KMS-11 (cell line): ENCODE measurements around the gene STAMBPL1.

Experiments
- H2AFZ ChIP-seq: fragments of 200-600 bp; sonication (generic); 2 replicates; pipeline ENCODE4 v1.6.1; 2016; ENCODE audit warnings: antibody characterized with exemption, mixed run types, low read depth
- H3K27ac ChIP-seq: fragments of 200-600 bp; sonication (generic); 2 replicates; pipeline ENCODE4 v1.6.1; 2016; ENCODE audit warnings: mild to moderate bottlenecking, mixed run types
- H3K27me3 ChIP-seq: fragments of 200-600 bp; sonication (generic); 2 replicates; pipeline ENCODE4 v1.6.1; 2017; ENCODE audit warnings: mild to moderate bottlenecking, low read depth, mixed run types, moderate library complexity; ENCODE audit not compliant: insufficient read depth
- H3K36me3 ChIP-seq: fragments of 200-600 bp; sonication (generic); 2 replicates; pipeline ENCODE4 v1.6.1; 2017; ENCODE audit warnings: mild to moderate bottlenecking, mixed run types; ENCODE audit not compliant: insufficient read depth
- H3K4me1 ChIP-seq: fragments of 200-600 bp; sonication (generic); 2 replicates; pipeline ENCODE4 v1.6.1; 2016; ENCODE audit warnings: mild to moderate bottlenecking, low read depth, mixed run types; ENCODE audit not compliant: poor library complexity, severe bottlenecking
- H3K4me2 ChIP-seq: fragments of 200-600 bp; sonication (generic); 2 replicates; pipeline ENCODE4 v1.7.0; 2016; ENCODE audit warnings: mild to moderate bottlenecking, mixed run types
- H3K4me3 ChIP-seq: fragments of 200-600 bp; sonication (generic); IDR thresholded peaks from 2 replicates; pipeline ENCODE4 v1.6.1; 2017; ENCODE audit warnings: low read depth, low read length, mixed read lengths; ENCODE audit not compliant: insufficient read depth
- H3K79me2 ChIP-seq: fragments of 200-600 bp; sonication (generic); 2 replicates; pipeline ENCODE4 v1.6.1; 2016; ENCODE audit warnings: low read depth, mixed run types; ENCODE audit not compliant: insufficient read depth
- H3K9ac ChIP-seq: fragments of 200-600 bp; sonication (generic); 2 replicates; pipeline ENCODE4 v1.6.1; 2016; ENCODE audit warnings: mild to moderate bottlenecking, mixed run types
- H4K20me1 ChIP-seq: fragments of 200-600 bp; sonication (generic); 2 replicates; pipeline ENCODE4 v1.6.1; 2016; ENCODE audit warnings: mild to moderate bottlenecking, mixed run types; ENCODE audit not compliant: insufficient read depth
- TF ChIP-seq, protein P1 (sequence below): fragments of 200-600 bp; sonication (generic); conservative IDR thresholded peaks from 2 replicates; pipeline ENCODE4 v1.6.1; 2017; ENCODE audit warnings: low read depth, mild to moderate bottlenecking, antibody characterized with exemption, low read length, moderate library complexity, mixed read lengths

STAMBPL1 gene

DNA sequence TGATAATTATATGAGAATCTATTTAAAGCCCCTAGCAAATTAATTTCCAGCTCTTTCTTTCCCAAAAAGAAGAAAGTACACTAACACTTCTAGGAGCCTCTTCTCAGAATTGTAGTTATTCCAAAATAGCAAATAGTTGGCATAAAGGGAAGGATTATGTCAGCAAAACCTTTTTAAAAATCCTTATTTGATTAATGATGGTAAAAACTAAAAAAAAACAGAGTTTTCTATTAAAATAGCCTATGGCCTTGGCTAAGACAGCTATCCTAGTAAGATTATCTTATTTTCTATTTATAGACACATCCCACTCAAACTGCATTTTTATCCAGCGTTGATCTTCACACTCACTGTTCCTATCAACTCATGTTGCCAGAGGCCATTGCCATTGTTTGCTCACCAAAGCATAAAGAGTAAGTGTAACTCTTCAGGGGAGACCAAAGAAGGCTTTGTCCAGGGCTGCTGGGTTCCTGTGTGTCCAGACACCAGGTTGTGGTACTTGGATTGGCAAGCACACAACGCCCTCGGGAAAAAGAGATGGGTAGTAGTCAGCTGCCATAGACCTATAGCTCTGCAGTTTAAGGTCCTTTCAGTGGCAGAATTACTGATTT, 41.0 kb downstream of the STAMBPL1 start:
- Histone ChIP-seq H4K20me1 (no peaks in the 10 kb centered on the region), H3K27ac (no peak overlapping the region), H3K36me3 (no peaks in the 10 kb centered on the region), H3K4me1 (no peaks in the 10 kb centered on the region), H3K4me2 (no peak overlapping the region), H2AFZ (no peak overlapping the region), H3K4me3 (no peak overlapping the region), H3K9ac (no peak overlapping the region), H3K27me3 (no peaks in the 10 kb centered on the region), H3K79me2 (no peaks in the 10 kb centered on the region)
- TF ChIP-seq, protein P1, sequence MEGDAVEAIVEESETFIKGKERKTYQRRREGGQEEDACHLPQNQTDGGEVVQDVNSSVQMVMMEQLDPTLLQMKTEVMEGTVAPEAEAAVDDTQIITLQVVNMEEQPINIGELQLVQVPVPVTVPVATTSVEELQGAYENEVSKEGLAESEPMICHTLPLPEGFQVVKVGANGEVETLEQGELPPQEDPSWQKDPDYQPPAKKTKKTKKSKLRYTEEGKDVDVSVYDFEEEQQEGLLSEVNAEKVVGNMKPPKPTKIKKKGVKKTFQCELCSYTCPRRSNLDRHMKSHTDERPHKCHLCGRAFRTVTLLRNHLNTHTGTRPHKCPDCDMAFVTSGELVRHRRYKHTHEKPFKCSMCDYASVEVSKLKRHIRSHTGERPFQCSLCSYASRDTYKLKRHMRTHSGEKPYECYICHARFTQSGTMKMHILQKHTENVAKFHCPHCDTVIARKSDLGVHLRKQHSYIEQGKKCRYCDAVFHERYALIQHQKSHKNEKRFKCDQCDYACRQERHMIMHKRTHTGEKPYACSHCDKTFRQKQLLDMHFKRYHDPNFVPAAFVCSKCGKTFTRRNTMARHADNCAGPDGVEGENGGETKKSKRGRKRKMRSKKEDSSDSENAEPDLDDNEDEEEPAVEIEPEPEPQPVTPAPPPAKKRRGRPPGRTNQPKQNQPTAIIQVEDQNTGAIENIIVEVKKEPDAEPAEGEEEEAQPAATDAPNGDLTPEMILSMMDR, result no peak

DNA sequence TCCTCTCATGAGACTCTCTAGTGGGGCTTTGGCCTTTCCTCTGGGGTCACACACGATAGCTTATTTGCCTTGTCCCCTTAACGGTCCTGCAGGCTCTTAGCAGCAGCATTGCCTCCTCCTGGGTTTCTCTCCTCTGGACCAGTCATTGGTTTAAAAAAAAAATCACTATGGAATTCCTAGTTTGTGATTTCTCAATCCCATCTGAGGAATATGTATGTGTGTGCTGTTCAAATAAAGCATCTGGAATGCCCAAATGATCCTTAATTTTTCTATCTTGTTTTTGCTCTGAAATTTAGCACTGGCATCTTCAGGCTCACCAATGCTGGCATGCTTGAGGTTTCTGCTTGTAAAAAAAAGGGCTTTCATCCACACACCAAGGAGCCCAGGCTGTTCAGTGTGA, 42.0 kb downstream of the STAMBPL1 start:
- H3K4me3 ChIP-seq, result no peak overlapping the region
- H3K27ac ChIP-seq, result no peak overlapping the region
- H3K27me3 ChIP-seq, result no peaks in the 10 kb centered on the region
- H3K4me2 ChIP-seq, result no peak overlapping the region
- no peaks in the 10 kb centered on the region for H3K4me1 ChIP-seq
- TF ChIP-seq, protein P1, result no peak
- no peaks in the 10 kb centered on the region for H3K79me2 ChIP-seq
- H3K9ac ChIP-seq, result no peak overlapping the region
- no peaks in the 10 kb centered on the region for H3K36me3 ChIP-seq
- H4K20me1 ChIP-seq, result no peaks in the 10 kb centered on the region
- no peak overlapping the region for H2AFZ ChIP-seq

DNA sequence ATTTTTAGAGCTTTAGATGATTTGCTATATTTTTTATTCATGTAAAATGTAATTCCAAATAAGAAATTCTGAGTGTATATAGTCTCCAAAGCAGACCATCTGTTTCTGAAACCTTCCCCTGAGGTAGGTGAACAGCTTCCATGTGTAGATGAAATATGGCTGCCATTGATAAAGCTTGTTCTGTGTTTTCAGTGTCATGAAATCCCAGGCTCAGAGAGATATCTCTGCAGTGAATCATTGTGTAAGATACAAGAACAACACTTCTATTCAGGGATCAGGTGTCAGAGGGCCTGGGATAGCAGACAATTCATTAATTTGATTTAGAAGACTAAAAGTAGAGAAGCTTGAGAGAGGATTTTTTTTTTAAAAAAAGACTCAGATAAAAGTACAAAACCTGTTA, 43.5 kb downstream of the STAMBPL1 start:
- Histone ChIP-seq H3K4me1 (no peaks in the 10 kb centered on the region), H3K9ac (no peak overlapping the region), H4K20me1 (no peaks in the 10 kb centered on the region), H3K79me2 (no peaks in the 10 kb centered on the region), H3K27ac (no peak overlapping the region), H3K4me3 (no peak overlapping the region), H3K27me3 (no peaks in the 10 kb centered on the region), H2AFZ (no peak overlapping the region), H3K36me3 (no peaks in the 10 kb centered on the region), H3K4me2 (no peak overlapping the region)
- TF ChIP-seq, protein P1, result no peak

DNA sequence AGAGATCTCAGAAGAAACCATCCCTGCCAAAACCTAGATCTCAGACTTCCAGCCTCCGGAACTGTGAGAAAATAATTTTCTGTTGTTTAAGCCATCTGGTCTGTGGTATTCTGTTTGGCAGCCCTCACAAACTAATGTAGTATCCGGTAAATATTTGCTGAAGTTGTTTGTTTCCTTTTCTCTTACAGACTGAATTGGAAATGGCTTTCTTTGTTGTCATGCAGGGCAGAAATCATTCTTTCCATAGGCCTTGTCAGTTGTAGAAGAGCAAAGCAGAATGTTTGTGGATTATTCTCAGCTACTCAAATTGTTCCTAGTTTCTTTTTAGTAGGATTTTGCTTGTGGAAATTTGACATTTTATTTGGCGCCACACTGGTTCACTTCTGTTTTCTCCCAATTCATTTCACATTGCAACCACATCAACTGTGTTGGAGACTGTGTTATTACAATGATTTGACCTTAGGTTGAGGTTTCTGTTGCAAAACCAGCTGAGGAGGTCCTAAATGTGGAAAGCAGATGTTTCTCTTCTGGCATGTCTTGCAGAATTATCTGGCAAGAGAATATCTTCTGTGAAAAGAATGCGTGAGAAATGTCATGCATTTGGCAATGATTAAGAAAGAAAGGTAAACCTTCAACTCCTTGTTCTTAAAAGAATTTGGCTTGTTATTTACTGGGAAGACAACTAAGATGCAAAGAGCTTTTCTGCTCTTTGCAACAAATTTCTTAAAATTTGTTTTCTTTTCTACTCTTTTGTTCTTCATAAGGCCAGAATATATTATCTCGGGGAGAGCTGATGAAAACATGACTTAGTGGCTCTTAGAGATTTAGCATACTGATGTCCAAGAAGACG, 46.7 kb downstream of the STAMBPL1 start:
- TF ChIP-seq, protein P1, result no peak
- no peak overlapping the region for H3K27ac ChIP-seq
- no peak overlapping the region for H3K4me2 ChIP-seq
- no peak overlapping the region for H3K4me3 ChIP-seq
- H3K27me3 ChIP-seq, result no peaks in the 10 kb centered on the region
- H3K36me3 ChIP-seq, result no peaks in the 10 kb centered on the region
- H4K20me1 ChIP-seq, result no peaks in the 10 kb centered on the region
- no peaks in the 10 kb centered on the region for H3K79me2 ChIP-seq
- H3K4me1 ChIP-seq, result no peaks in the 10 kb centered on the region
- no peak overlapping the region for H3K9ac ChIP-seq
- H2AFZ ChIP-seq, result no peak overlapping the region
